H7 (cell line): ENCODE measurements around the gene RGS8. TPM values are rescaled to one million over a fixed set of nuclear protein-coding genes. Genes with fewer than 3 reads are reported as not detected.
"Not testable (repeated sequence)": the region's sequence is repeated elsewhere in the genome, so short reads cannot be mapped to it uniquely, and the experiment has no call there.

ENCODE experiments used
- DNase-seq: peaks from one replicate; pipeline ENCODE4 v3.0.0; 2012
- H3K27me3 ChIP-seq: 2 replicates; pipeline ENCODE4 v1.6.0; 2011; ENCODE audit warnings: mild to moderate bottlenecking, low read length; ENCODE audit not compliant: control insufficient read depth, insufficient read depth
- H3K36me3 ChIP-seq: replicated peaks from 2 replicates; pipeline ENCODE4 v1.5.1; 2011; ENCODE audit warnings: low read length; ENCODE audit not compliant: control insufficient read depth, insufficient read depth
- H3K4me3 ChIP-seq: 2 replicates; pipeline ENCODE4 v1.5.1; 2011; ENCODE audit warnings: low read depth, mild to moderate bottlenecking, control low read depth, low read length, moderate library complexity; ENCODE audit not compliant: insufficient read depth
- total RNA-seq: library from RNA; depleted of rRNA; stranded (reverse); fragments of >200 nt; shearing (Covaris generic); gene quantifications from 2 replicates; pipeline ENCODE4 v1.2.3, GENCODE V29; 2014

Gene RGS8
- total RNA-seq, 1 experiment from 2014 or later: 14.2 TPM

DNA sequence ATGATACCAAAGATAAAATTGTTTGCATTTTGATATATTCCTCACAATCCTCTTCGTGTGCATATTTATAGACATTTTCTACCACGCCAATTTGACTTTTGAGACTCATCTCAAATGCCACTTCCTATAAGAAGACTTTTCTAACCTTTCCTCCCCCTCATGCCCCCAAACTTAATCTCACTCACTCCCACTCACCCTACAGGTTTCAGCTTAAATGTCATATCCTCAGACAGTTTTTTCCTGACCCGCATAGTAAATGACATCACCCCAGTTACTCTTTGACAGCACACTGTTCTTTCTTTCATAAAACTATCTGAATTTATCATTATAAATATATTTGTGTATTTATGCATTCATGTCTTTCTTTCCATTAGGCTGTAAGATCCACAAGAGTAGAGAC is 29.6 kb upstream of the RGS8 start:
- no peaks in the 10 kb centered on the region for H3K27me3 ChIP-seq
- no peak for DNase-seq
- no peak overlapping the region for H3K4me3 ChIP-seq
- H3K36me3 ChIP-seq: no peaks in the 10 kb centered on the region

- no peaks in the 10 kb centered on the region for H3K36me3 ChIP-seq
- H3K27me3 ChIP-seq: no peaks in the 10 kb centered on the region
- DNase-seq: no peak
- H3K4me3 ChIP-seq: no peak overlapping the region
Measured at GRCh38 chr1:182713492-182713891, 29.1 kb upstream of the RGS8 start.

- Histone ChIP-seq H3K36me3 (no peaks in the 10 kb centered on the region), H3K27me3 (no peaks in the 10 kb centered on the region; the same call in 1 of the 2 replicates), H3K4me3 (no peak overlapping the region)
- DNase-seq: no peak
Measured at GRCh38 chr1:182709855-182710254, 25.5 kb upstream of the RGS8 start.

DNA sequence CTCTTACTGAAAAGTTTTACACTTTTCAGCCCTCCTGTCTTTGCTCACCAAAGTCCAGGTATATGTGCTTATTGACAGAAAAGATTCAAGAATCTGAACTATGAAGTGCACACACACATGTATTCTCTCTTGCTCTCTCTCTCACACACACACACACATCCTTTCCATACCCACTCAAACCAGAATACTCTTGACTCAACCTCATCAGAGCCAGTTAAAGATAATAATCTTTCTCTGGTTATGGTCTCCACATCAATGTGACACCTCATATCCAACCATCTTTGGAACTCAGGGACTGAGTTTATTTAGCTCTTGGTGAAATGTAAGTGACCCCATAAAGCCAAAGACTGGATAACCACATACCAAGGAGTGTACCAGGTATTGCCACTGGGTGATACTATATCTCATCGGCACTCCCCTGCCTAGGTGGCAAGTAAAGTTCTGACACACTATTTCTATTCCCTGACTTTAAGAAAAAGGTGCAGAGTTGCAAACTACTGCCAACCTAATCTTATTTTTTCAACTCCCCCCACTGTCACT is 24.9 kb upstream of the RGS8 start:
- H3K4me3 ChIP-seq: no peak overlapping the region
- DNase-seq: no peak
- no peaks in the 10 kb centered on the region for H3K36me3 ChIP-seq
- H3K27me3 ChIP-seq: no peaks in the 10 kb centered on the region; the same call in 1 of the 2 replicates

DNA sequence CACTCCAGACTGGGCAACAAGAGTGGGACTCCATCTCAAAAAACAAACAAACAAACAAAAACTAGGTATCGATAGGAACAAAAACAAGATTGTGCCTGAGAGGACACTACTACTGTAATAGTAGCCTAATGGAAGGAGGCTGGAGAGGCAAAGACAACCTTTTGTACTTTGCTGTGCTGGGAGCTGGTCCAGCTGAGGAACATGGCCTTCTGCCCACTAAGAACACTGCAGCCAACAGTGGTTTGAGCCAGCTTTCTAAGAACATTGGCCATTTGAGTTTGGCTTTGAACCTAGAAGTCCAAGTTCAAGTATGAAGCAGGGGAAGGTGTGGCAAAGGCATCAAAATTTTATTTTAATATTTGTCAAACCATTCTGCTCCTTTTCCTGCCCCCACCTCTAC is 22.7 kb upstream of the RGS8 start:
- no peak for DNase-seq
- H3K36me3 ChIP-seq: no peaks in the 10 kb centered on the region
- no peak overlapping the region for H3K4me3 ChIP-seq
- no peaks in the 10 kb centered on the region; the same call in 1 of the 2 replicates for H3K27me3 ChIP-seq

DNA sequence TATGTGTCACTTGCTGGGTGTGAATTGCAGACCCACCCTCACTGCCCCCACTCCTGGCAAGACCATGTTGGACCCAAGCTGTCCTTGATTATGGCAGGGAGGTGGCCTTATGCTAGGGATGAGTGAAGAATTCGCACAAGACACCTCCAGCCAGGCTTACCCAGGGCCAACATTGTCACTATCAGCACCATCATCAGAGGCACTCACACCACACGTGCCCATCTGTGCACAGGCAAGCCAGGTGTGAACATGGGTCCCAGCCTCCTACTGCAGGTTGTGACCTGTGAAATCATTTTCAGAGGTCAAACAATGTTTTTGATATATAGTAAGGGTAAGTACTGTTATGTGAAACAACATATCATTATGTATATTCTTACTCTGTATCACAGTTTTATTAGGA is 20.3 kb upstream of the RGS8 start:
- Histone ChIP-seq H3K36me3 (no peaks in the 10 kb centered on the region), H3K27me3 (no peaks in the 10 kb centered on the region; the same call in 1 of the 2 replicates), H3K4me3 (no peak overlapping the region)
- DNase-seq: no peak

DNA sequence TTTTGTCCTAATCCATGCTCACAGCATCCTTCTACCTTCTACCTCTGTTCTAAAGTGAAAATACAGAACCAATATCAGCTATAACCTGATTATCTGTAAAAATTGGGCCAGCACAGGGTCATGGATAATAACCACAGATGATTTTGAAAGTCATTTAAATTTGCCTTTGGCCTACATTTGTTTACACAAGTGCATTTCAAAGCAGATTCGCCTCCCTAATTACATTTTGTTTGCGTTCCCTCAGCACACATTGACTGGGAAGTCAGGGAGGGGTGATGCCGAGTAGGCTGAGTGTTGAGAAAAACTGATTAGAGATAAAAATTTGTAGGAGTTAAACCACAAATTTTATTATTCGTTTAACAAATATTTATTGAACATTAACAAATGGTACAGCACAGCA is 19.2 kb upstream of the RGS8 start:
- DNase-seq: no peak
- Histone ChIP-seq H3K36me3 (no peaks in the 10 kb centered on the region), H3K27me3 (no peaks in the 10 kb centered on the region; the same call in 1 of the 2 replicates), H3K4me3 (no peak overlapping the region)

DNA sequence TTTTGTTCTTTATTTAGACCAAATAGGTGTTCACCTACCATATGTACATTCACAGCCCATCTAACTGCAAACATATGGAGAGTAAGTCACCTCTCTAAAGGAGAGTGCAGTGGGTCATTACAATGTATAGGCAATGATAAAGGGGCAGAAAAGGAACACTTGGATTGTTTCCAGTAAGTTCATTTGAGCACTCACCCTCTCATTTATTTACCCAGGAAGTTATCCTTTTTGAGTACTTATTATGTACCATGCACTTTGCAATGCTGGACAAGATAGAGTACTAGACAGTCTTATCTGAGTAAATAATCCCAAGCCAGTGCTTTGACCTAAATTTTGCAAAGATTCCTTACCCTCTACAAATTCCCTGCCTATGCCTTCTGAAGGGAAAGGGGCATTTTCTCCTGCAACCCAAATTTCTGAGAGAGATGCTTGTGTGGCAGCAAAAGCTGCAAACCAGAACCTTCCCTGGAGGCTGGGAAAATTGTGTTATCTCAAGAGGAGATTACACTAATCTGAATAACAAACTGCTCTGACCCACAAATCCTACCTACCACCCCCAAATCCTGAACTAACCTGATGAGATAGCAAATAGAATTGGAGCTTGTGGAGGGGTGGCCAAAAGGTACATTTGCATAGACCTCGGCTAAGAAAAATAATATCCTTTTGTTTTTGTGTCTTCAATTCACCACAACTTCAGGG is 18.6 kb upstream of the RGS8 start:
- no peaks in the 10 kb centered on the region for H3K36me3 ChIP-seq
- no peak for DNase-seq
- H3K4me3 ChIP-seq: no peak overlapping the region
- H3K27me3 ChIP-seq: no peaks in the 10 kb centered on the region; the same call in 1 of the 2 replicates

GRCh38 chr1:182700351-182700709 is 15.9 kb upstream of the RGS8 start:
- H3K4me3 ChIP-seq: no peak overlapping the region; the same call in 1 of the 2 replicates
- DNase-seq: peak; percentile 46
- no peaks in the 10 kb centered on the region for H3K36me3 ChIP-seq
- no peaks in the 10 kb centered on the region; the same call in 1 of the 2 replicates for H3K27me3 ChIP-seq

- Histone ChIP-seq H3K36me3 (no peaks in the 10 kb centered on the region), H3K27me3 (no peaks in the 10 kb centered on the region; the same call in 1 of the 2 replicates), H3K4me3 (no peak overlapping the region; the same call in 1 of the 2 replicates)
- DNase-seq: peak; percentile 83
Measured at GRCh38 chr1:182699393-182700350, 15.3 kb upstream of the RGS8 start.

- H3K27me3 ChIP-seq: no peaks in the 10 kb centered on the region; the same call in 1 of the 2 replicates
- no peaks in the 10 kb centered on the region for H3K36me3 ChIP-seq
- no peak for DNase-seq
- no peak overlapping the region for H3K4me3 ChIP-seq
Measured at GRCh38 chr1:182698971-182699370, 14.6 kb upstream of the RGS8 start.

- DNase-seq, H3K27me3 ChIP-seq, H3K36me3 ChIP-seq, H3K4me3 ChIP-seq: not testable (repeated sequence)
Measured at GRCh38 chr1:182693139-182693538, 8.8 kb upstream of the RGS8 start.

DNA sequence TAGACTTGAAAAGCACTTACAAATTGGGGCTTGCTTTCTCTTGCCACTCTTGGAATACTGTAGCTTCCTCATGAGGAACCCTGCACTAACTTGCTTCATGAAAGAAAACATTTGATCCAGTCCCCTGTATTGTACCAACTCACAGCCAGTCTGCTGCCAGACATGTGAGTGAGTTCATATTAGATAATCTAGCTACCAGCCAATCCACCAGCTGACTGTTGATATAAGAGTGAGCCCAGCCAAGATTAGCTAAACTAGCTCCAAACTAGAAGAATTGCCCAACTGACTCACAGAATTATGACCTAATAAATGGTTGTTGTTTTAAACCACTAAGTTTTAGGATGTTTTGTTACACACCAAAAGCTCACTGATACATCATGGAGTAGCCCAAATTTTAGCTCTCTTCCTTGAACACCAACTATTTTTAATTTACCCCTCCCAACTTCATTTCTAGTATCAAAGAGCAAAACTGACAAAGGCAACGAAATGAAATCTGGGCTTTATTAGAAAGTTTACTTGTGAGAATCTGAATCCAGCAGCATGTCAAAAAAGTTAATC is 6.6 kb upstream of the RGS8 start:
- Histone ChIP-seq H3K36me3 (no peaks in the 10 kb centered on the region), H3K4me3 (no peak overlapping the region), H3K27me3 (no peaks in the 10 kb centered on the region; the same call in 1 of the 2 replicates)
- no peak for DNase-seq

DNA sequence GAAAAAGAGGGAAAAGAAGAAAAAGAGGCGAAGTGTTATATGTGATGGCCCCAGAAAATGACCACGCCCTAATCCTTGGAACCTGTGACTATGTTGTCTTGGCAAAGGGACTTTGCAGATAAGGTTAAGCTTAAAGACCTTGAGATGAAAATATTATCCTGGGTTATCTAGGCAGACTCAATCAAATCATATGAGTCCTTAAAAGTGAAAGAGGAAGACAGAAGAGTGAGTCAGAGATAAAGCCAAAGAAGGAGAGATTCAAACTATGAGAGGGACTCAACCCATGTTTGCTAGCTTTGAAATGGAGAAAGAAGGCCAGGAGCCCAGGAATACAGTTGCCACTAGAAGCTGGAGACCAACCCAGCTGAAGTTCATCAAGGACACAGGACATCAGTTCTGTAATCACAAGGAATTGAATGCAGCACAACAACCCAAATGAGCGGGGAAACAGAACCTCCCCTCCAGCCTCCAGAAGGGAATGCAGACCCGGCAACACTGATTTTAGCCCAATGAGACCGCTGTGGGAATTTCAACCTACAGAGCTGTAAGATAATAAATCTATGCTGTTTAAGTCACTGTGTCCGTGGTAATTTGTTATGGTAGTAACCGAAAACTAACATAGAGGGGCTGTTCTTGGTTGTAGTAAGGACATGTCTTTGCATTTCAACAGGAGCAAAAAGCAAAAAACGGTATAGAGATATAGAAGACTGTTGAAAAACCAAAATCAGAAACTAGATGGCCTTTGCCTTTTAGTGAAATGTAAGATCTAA is 4.2 kb upstream of the RGS8 start:
- H3K27me3 ChIP-seq: peaks cover 5% of the 10 kb centered on the region

More for the DNA sequence above, 4.2 kb upstream of the RGS8 start:
- Histone ChIP-seq H3K4me3 (no peak overlapping the region), H3K36me3 (no peaks in the 10 kb centered on the region)
- DNase-seq: no peak
